Heart left ventricle (tissue), 13 donors: ENCODE data around the gene CLEC16A.

Source experiments
- POLR2A ChIP-seq, 2 donors: fragments of 450-650 bp; IDR thresholded peaks; one replicate each; pipeline ENCODE4 v1.6.1; 2017; ENCODE audit warnings: antibody characterized with exemption in 2 of 2, mild to moderate bottlenecking in 2 of 2, moderate library complexity in 2 of 2
- TF ChIP-seq, protein P1 (sequence below), 12 donors: fragments of 200-600 bp; sonication (generic) in 4 of 12; IDR thresholded peaks; one replicate each; pipeline versions ENCODE4 v1.5.0 to v1.8.0; 2018 to 2022; ENCODE audit warnings: antibody characterized with exemption in 12 of 12, mild to moderate bottlenecking in 5 of 12
- donor health status: ischemic (EF 13 %, LVEDD 7.1; RV severe dilation, severe dysfunction).
- donor health status: DM: no; HTN: yes; CAD: no.
- donor health status: DM: no; HTN: no; CAD: no.
- donor health status: ischemic (EF 25% LVEDD 6.9; RV normal size, moderate dysfunction).
- donor health status: ischemic (EF 25% LVEDD 5.7; RV mildly dilated, moderate dysfunction).
- donor health status: ischemic (EF 35%, LVEDD 5.7; RV mildly dilated, moderate dysfunction).
- donor health status: nonischemic (EF 11% LVEDD 7.7; RV severe dilation, severe dysfunction).
- donor health status: DM: yes; HTN: yes; CAD: no.
- donor health status: PGD.
- donor health status: ischemic (EF 29% LVEDD 5.4; RV normal size, mild dysfunction).
- donor health status: nonischemic (EF 23%, LVEDD 6.1; RV moderate dilation, normal function).

DNA sequence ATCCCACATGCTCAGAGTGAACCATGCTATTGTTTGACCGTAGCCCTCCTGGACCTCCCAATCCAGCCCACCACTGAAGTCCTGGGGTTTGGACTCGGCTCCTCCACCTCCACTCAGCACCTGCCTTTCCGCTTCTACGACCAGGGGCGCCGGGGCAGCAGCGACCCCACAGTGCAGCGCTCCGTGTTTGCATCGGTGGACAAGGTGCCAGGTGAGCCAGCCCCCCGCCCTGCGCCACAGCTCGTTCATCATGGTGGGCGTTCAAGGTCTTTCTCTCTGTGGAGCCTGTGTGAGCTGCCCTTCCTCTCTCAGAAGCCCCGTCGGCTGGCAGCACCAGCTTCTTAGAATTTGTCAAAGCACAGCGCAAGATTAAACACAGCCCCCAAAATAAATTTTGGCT is 181.6 kb downstream of the CLEC16A start:
- TF ChIP-seq, protein P1, sequence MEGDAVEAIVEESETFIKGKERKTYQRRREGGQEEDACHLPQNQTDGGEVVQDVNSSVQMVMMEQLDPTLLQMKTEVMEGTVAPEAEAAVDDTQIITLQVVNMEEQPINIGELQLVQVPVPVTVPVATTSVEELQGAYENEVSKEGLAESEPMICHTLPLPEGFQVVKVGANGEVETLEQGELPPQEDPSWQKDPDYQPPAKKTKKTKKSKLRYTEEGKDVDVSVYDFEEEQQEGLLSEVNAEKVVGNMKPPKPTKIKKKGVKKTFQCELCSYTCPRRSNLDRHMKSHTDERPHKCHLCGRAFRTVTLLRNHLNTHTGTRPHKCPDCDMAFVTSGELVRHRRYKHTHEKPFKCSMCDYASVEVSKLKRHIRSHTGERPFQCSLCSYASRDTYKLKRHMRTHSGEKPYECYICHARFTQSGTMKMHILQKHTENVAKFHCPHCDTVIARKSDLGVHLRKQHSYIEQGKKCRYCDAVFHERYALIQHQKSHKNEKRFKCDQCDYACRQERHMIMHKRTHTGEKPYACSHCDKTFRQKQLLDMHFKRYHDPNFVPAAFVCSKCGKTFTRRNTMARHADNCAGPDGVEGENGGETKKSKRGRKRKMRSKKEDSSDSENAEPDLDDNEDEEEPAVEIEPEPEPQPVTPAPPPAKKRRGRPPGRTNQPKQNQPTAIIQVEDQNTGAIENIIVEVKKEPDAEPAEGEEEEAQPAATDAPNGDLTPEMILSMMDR (IDR thresholded peaks at IDR 0.05): no peak
- no peak for TF ChIP-seq POLR2A (IDR thresholded peaks at IDR 0.05)
